Ammon's horn (tissue), 1 donor: Measurements from ENCODE around the gene ZSWIM8.
"Not testable (repeated sequence)": the region's sequence is repeated elsewhere in the genome, so short reads cannot be mapped to it uniquely, and the experiment has no call there.

Source experiments
- DNase-seq: peaks from one replicate; pipeline ENCODE4 v3.0.0-alpha.2; 2016; ENCODE audit warnings: low spot score

ZSWIM8 gene, protein sequence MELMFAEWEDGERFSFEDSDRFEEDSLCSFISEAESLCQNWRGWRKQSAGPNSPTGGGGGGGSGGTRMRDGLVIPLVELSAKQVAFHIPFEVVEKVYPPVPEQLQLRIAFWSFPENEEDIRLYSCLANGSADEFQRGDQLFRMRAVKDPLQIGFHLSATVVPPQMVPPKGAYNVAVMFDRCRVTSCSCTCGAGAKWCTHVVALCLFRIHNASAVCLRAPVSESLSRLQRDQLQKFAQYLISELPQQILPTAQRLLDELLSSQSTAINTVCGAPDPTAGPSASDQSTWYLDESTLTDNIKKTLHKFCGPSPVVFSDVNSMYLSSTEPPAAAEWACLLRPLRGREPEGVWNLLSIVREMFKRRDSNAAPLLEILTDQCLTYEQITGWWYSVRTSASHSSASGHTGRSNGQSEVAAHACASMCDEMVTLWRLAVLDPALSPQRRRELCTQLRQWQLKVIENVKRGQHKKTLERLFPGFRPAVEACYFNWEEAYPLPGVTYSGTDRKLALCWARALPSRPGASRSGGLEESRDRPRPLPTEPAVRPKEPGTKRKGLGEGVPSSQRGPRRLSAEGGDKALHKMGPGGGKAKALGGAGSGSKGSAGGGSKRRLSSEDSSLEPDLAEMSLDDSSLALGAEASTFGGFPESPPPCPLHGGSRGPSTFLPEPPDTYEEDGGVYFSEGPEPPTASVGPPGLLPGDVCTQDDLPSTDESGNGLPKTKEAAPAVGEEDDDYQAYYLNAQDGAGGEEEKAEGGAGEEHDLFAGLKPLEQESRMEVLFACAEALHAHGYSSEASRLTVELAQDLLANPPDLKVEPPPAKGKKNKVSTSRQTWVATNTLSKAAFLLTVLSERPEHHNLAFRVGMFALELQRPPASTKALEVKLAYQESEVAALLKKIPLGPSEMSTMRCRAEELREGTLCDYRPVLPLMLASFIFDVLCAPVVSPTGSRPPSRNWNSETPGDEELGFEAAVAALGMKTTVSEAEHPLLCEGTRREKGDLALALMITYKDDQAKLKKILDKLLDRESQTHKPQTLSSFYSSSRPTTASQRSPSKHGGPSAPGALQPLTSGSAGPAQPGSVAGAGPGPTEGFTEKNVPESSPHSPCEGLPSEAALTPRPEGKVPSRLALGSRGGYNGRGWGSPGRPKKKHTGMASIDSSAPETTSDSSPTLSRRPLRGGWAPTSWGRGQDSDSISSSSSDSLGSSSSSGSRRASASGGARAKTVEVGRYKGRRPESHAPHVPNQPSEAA (N-terminal part only)

DNA sequence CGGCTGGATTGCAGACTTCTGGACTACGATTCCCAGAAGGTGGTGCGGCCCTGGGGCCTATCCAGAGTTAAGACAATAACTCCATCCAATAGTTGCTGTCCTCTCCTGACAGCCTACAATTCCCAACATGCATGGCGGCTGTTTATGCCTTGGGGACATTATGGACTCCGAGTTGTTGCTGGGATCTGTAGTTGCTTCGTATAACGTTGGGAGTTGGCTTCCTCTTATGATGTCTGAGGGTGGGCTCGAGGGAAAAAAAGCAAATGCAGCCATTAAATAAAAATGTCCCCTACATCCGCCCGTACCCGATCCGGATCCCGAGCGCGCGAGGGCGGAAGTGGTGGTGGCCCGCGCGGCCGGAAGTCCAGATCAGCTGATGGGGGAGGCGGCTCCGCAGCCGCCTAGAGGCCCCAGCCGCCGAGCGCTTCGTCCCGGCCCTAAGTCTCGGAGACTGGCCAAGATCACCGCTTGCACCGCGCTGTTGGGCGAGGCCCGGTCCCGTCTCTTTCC is at the start of gene ZSWIM8:
ZSWIM8 (plus strand) TSS at position 396 of the 510 bp plus-strand sequence. CDS start 273 bp downstream, outside the sequence.
- peak; percentile 98 for DNase-seq

DNA sequence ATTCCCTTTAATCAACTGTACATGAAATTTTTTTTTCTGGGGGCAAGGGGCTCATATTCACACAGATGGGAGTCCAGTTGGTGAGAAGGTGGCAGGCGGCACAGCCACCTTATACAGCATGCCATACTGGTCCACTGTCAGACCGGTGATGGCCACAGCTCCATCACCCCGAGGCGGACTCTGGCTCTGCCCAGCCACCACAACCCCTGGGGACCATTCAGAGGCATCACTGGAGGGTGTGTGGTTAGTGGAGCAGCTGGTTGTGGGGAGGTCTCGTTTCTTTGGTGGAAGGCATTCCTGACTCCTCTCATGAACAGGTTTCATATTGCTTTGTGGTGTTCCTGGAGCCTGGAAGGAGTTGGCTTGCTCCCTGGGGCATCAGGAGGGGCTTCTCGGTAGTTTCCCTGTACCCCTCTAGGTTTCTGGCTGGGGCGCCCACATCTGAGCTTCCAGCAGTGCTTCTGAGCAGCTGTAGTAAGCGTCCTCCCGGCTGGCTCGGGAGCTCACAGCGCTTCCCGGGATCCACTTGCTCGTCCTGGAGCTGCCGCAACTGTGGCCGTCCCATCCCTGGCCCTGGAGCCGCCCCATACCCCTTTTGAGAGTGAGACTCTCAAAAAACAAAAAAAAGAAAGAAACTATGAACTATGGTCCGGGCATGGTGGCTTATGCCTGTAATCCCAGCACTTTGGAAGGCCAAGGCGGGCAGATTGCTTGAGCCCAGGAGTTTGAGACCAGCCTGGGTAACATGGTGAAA is 44.7 kb upstream of the ZSWIM8 start:
- DNase-seq = not testable (repeated sequence)

DNA sequence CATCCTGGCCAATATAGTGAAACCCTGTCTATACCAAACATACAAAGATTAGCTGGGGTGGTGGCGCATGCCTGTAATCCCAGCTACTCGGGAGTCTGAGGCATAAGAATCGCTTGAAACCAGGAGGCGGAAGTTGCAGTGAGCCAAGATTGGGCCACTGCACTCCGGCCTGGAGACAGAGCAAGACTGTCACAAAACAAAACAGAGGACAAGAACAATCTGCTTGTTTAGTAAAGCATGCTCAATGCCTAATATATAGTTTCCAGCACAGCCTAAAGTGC is 43.0 kb upstream of the ZSWIM8 start:
- DNase-seq = no peak

DNA sequence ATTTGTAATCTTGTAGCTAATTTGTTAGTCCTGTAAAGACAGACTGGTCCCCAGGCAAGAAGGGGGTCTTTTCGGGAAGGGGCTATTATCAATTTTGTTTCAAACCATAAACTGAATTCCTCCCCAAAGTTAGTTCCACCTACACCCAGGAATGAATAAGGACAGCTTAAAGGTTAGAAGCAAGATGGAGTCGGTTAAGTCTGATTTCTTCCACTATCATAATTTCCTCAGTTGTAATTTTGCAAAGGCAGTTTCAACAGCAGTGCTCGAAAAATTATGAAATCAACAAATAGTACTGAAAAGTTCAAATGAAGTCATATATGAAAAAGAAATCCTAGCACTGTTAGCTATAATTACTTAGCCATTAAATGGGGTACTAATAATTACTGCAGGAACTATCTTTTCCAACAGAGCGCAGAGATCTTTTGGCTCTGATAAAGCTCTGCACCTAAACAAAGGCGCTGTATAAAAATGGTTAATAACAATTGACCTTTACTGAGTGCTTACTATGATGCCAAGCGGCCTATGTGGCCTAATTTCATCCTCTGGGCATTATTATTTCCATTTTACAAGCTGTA is 42.0 kb upstream of the ZSWIM8 start:
- no peak for DNase-seq

DNA sequence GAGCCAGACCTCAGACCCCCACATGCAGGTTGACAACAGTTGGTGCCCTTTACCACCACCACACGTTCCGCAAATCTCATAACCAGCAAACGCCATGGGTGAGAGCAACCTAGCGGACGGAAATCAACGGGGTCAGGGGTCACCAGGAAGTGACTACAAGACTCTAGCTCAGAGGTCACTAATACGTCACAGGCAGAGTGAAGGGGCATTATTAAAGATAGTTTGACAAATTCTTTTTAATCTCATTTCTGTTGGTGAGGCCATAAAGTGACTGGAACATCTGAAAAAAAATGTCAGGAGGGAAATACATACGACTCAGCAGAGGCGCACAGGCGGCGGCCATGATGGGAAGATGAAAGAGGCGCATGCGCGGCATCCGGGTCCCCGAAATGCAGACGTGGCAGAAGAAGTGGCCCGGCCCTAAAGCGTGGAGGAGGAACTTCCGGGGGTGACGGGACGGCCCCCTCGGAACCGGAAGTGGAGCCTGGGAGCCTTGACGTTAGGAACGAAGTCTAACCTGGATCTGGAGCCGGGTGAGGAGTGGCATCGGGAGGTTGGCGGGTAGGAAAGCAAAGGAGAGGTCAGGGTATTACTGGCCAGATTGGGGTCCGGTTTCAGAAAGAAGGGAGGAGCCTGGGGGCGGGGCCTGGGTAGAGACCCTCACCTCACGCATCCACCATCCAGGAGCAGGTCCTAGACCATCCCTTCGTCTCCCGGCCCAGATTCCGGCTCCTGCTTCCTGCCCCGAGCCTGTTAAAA is 41.3 kb upstream of the ZSWIM8 start, which contains the start of gene SEC24C:
SEC24C (plus strand) TSS at position 468 of the 759 bp plus-strand sequence. CDS start 2,461 bp downstream, outside the sequence.
- DNase-seq = peak; percentile 96

DNA sequence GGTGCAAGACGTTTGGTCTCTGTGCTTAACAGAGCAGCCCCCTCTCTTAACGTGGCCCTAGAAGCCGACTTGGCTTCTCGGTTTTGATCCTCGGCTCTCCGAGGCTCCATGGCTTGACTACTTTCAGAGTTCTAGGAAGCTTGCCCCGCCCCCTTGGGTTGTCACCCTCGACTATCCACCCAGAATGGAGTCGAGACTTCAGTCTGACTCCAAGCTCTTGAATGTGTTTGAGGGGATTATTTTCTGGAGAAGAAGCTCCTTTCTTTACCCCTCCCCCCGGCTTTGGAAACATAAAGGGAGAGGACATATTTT is 40.8 kb upstream of the ZSWIM8 start:
- DNase-seq = no peak

DNA sequence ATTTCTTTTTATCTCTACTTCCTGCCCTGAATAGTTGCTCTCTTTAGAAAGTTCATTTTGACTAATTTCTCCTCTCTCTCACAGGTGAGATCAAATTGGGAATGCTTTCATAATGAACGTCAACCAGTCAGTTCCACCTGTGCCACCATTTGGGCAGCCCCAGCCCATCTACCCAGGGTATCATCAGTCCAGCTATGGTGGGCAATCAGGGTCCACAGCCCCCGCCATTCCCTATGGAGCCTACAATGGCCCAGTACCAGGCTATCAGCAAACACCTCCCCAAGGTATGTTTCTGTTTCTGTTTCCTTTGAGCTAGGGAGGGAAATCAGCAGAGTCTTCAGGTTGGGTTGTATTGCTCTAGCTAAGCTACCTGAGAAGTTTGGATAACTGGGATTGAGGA is 38.7 kb upstream of the ZSWIM8 start:
- DNase-seq = no peak

DNA sequence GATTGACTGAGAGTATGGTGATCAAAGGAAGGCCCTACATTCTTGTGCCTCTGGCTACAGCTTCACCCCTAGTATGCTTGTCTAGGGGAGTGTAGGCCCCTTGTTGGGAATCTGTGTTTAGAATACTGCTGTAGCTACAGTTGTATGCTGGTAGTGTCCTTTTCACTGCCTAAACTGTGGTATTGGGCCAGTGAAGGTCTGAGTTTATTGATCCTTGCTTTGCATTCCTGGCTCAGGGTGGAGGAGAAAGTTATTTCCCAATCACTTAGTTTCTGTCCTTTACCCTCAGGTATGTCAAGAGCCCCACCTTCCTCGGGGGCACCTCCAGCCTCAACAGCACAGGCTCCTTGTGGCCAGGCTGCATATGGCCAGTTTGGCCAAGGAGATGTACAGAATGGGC is 34.6 kb upstream of the ZSWIM8 start:
- DNase-seq = no peak

DNA sequence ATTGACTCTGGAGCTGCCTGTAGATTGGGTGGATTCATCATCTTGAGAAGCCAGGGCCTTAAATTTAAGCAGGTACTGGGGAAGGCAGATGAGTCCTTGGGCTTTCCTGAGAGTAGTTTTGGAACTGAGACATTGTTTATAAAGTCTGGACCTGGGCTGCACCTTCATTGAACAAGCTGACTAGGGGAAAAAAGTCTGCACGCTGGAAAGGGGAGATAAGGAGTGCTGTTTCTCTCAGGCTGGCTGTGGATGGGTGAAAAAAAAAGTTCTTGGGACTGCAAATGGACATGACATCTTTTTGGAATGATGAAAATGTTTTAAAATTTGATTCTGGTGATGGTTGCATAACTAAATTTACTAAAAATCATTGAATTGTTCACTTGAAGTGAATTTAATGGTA is 29.2 kb upstream of the ZSWIM8 start:
- DNase-seq = no peak

DNA sequence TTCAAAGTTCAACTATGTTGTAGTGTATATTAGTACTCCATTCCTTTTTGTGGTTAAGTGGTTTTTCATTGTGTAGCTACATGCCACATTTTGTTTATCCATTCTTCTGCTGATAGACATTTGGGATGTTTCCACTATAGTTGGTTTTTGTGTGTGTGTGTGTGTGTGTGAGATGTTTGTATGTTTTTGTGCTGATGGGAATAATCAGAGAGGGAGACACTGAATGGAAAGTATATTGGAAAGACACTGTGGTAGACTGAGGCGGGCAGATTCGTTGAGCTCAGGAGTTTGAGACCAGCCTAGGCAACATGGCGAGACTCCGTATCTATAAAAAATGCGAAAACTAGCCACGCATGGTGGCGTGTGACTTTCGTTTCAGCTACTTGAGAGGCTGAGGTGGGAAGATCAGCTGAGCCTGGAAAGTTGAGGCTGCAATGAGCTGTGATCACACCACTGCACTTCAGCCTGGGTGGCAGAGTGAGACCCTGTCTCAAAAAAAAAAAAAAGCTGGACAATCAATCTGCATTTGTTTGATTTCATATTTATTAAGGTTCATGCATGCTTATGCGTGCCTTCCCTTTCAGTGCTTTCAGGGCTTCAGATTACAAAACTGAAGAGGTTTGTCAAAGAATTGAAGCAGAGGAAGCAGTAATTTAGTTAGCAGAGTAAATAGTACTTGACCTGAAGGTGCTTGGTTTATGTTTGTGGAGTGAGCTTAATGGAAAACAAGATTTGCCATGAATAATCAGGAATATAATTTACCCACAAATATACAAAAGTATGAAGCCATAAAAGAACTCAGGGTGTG is 26.5 kb upstream of the ZSWIM8 start:
- no peak for DNase-seq

DNA sequence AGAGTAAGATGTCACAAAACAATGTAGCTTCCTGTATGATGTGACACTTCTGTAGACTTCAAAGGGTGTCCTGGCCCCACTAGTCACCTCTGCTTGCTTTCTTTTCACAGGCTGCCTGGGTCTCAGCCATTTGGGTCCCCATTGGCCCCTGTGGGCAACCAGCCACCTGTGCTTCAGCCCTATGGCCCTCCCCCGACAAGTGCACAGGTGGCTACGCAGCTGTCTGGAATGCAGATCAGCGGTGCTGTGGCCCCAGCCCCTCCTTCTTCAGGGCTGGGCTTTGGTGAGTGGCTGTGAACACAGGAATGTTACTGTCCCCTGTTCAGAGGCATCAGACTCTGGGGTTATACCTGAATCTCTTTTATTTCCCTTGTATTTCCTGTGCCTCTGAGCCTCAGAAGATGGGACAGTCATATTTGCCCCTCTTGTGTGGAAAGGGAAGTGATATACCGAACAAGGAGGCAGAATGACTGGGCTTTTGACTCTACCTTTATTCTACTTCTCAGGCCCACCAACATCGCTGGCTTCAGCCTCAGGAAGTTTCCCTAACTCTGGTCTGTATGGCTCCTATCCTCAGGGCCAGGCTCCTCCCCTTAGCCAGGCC is 25.8 kb upstream of the ZSWIM8 start:
- DNase-seq = no peak

DNA sequence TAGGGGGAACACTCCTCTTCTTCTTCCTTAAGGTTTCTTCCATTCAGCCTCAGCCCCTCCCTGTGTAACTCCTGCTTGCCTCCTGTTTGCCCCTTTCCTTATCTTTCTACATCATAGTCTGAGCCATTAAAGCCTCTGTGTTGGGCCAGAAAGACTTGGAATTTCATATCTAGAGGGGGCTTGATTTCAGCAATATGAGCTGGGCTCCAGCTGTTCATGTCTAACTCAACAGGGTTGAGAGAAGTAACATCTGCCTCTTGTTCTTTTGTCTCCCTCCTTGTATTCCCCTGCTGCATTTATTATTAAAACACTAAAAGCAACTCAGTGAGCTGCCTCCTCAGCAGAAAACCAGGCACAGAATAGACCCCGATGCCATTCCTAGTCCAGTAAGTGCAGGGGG is 23.6 kb upstream of the ZSWIM8 start:
- DNase-seq = no peak

DNA sequence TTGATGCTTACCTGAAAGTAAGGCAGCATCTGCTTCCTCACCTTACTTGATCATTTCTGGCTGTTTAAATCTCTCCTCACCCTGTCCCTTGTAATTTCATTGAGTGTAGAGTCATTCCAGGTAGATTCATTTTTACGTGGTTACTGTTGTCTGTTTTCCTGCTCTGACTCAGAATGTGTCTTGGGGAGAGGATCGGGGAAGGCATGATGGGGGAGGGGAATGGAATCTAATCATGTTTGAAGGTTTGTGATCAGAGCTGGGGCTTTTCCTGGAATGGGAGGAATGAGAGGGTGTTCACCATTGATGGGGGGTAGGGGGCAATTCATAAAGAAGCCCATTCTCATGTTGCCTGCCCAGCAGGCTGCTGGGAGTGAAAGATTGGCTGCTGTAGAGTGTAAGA is 22.5 kb upstream of the ZSWIM8 start:
- DNase-seq = no peak

DNA sequence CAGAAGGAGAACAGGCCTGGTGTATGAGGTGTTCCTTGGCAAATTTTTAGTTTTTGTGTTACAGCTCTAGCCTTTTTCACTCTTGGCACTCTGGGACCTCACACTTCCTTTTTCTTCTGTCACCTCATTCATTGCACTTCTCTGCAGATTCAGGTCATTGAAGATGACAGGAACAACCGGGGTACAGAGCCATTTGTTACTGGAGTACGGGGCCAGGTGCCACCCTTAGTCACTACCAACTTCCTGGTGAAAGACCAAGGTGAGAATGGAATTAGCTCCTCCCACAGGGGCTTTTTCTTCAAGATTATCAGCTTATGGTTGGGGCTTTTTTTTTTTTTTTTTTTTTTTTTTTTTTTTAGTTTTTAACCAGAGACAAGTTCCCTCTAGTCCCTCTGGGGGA is 22.1 kb upstream of the ZSWIM8 start:
- no peak for DNase-seq

DNA sequence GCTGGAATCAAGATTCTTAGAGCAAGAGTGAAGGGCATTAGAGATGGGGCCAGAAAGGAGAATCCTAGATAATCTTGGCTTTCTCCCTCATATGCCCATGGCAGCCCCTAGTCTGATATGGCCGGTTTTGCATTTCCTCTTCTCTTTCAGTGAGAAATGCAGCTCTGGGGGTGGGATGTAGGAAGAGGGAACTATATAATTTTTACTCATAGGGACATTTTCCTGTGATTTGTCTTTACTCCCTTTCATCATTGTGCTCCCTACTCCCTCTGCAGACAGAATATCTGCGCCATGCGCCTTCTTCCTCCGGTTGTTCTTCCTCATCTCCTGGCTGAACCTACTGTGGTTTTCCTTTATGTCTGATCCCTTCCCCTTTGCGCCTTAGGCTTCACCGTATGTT is 20.3 kb upstream of the ZSWIM8 start:
- no peak for DNase-seq

DNA sequence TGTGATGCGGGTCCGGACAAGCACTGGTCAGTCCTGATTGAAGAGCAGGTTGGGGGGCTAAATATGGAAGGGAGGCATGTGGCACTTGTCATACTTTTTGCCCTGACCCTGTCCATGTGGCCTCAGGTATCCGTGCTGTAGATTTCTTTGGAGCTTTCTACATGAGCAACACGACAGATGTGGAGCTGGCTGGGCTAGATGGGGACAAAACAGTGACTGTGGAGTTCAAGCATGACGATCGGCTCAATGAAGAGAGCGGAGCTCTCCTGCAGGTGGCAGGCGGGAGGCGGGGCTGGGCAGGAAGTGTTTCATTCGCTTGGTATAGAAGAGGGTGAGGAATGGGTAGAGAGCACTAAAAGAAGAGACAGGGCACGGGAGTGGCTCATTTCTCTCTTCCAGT is 16.5 kb upstream of the ZSWIM8 start:
- no peak for DNase-seq

DNA sequence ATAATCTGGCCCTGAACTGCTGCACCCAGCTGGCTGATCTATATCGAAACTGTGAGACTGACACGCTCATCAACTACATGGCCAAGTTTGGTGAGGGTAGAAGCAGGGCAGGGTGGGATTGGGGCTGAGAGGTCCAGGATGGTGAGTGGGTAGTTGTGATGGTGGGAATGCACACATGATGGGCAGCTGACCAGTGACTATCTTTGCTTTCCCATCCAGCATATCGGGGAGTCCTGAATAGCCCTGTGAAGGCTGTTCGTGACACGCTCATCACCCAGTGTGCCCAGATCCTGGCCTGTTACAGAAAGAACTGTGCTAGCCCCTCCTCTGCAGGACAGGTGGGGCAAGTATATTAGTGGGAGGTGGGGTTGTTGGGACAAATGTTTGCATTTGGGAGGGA is 16.0 kb upstream of the ZSWIM8 start:
- DNase-seq = no peak

DNA sequence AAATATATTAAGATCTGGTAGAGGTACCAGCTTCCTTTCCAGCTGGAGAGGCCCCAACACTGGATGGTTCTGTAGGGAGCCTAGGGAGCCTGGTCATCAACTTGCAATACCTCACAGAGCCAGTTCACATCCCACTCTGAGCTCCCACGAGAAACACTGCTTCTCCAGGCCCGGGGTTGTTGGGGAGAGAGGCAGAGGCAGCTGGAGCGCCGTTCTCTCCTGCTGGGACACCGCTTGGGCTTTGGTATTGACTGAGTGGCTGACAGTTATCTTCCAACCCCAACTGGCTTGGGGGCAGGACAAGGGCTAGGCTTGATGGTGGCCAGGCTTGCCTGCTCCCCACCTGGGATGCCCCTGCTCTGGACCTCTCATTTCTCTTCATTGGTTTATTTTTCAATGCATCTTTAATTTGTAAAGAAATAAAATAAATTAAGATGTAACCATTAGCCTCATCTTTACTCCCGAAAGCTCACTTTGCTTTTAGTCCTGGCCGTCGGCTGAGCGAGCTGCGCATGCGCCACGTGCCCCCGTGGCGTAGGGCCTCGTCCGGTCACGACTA is 13.6 kb upstream of the ZSWIM8 start:
- DNase-seq = peak; percentile 93
